ENCODE measurements around the gene JAG1.

The JAG1 gene

DNA sequence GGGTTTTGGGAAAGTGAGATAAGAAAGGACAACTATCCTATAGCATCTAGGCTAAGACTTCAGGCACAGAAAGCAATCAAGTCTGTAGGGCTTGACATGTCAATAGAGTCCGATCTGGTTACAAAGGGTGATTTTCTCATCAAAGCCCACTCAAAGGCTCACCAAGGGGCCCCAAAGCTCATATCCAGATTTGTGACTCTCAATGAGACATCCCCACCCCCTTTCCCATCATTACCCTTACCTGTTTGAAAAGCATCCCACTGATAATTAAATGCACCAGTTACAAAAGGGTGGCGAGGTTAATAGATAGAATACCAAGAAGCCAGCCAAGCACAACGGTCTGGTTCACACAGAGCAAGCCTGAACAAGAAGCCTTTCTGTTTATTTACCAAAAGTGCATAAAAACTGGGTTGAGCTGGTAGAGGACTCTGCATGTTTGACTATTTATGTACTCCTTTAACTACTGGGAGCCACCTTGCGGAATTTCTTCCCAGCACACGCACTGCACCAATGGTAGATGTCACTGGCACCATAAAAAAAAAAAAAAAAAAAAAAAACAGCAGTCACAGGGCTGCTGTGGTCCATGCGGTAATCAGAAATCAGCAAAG is 6.1 kb downstream of the JAG1 start:
- no peak for FAIRE-seq

DNA sequence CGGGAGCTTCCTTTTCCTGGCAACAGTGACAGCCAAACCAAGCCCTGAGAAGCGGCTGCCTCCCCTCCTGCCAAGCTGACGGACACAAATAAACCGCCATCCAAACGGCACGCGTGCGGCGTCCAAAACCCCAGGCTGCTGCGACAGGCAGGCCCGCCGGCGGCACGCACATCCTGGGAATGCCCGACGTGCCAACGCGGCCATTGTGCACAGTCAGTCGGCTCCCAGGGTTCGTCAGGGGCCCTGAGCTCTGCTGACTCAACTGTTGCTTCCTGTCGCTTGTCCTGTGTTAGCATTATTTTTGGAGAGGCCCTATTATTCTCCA is 6.8 kb downstream of the JAG1 start:
- FAIRE-seq = no peak

DNA sequence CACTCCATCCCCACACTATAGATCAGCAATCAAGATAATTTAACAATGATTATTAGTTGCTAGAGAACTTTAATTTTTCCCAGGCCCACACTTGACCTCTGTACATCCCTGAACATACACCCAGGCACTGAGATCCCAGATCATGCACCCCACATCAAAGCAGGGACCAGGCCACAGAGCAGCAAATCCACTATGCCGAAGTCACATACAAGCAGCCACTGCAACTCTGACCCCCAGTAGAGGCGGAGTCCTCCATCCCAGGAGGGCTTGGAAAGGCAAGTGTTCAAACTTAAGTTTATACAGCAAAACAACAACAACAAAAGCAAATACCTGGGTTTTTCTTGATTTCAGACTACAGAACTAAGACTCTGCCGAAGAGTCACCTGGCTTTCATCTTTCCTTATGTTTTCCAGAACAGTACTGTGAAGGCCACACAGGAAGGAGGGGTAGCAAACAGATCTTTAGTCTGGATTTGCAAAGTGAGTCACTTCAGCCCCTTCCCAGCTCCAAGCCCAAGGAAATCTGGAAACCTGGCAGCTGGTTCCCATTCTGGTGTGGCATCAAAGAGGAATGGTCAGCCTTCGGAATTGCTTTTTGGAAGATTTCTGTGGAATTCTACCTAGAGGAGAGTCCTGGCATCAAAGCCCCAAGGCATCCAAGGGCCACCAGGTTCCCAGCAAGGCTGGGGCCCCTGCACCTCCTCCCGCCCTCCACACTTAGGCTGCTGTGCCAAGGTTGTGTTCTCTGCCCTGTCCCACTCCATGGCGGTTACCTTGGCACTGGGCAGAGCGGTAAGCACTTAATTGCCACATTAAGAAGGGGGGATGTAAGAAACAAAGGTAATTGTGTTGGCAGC is 7.3 kb downstream of the JAG1 start:
- FAIRE-seq = no peak

DNA sequence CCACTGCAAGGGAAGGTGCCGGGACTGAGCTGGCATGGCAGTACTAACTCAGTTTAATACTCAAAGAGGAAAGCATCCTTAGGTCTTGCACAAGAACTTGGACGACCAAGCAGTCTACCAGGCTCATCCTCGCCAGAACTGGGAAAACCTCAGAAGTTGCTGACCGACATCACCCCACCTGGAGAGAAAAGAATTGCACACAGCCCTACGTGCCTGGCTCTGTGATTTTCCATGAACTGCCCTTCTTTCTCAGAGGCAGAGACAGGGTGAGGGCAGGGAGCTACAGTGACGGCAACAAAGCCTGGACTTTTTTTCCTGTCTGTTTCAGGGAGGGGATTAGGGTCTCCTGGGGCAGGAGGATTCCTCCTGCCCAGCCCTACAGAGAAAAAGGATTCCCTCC is 8.0 kb downstream of the JAG1 start:
- no peak for FAIRE-seq

DNA sequence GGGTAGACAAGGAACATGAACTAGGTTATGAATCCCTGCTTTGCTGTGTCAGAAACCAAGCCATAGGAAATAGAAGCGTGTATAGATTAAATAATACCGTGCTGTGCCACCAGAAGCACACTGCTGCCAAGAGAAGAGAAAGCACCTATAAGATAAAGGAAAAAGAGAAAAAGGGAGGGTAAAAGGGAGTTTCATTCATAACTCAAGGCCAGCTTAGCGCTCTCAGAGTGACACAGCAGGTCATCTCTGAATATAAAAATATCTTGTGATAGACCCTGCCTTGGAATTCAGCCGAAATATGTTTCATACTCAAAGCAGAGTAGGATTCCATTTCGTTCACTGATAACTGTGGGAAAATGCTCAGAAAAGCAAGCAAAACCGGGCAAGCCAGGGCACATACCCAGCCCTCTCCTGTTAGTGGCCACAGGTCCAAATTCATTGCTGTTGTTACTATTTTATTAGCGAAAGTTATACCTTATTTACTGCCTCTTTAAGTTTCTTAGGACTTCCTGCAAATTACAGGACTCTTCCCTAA is 8.7 kb downstream of the JAG1 start:
- no peak for FAIRE-seq

DNA sequence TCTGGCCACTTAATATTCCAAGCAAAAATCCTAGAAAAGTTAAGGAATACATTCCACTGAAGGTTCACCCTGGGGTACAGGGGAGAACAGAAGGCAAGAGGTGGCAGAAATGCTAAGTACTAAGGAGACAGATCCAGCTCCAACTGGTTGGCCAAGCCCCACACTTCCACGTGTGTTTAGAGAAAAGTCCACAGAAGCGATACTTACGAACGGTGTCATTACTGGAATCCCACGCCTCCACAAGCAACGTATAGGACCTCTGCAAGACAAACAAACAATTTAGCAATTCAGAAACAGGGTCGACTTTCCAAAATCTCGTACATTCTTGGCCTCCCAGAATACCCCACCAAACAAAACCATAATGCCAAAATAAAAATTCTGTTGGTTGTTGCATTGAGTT is 10.0 kb downstream of the JAG1 start:
- FAIRE-seq = no peak

DNA sequence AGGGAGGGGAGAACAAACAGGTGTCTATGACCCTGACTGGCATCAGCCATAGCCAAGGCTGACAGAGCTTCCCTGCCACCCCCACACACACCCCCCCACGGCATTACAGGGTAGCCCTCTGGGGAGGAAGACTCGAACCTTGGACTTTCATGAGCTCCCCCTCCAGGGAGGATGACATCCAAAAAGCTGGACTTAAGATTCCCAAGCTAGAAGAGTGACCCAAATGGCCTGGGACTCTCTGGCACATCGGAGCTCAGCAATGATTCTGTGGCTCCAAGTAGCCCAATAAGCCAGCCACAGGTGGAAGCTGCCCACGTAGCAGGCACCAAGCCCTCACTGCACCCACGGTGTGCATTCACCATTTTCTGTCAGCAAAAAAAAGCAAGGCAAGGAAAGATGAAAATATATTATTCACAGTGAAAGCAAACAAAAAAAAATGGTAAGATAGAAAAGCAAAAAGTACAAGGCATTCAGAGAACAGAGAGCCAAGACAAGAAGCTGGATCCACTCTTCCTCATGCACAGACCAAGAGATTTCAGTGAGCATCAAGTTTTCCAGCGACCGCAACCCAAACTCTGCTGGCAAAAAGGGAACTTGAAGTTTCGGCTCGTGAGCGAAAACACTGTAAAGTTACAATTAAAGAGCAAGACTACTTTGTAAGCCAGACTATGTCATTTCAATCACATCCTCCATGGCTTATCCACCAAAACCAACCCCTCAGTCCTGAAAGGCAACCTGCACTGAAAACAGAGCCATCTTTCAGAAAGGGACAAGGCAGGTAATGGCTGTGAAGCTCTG is 10.9 kb downstream of the JAG1 start:
- FAIRE-seq = no peak

DNA sequence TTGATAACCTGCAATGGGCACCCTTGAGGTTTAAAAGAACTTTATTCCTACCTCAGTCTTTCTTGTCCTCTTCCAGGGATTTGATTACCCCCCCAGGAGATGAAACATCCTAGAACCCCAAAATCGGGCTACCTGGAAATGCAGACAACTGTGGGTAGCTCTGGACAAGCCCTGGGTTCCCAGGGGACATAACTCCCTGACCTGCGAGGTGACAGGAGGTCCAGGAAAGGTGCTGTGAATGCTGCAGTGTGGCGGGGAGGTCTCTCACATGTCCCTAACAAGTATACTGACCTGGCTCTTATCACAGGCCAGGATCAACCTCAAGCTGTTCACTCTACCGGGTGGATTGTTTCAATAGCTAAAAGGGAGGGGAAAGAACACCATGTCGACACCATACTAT is 11.6 kb downstream of the JAG1 start:
- no peak for FAIRE-seq

DNA sequence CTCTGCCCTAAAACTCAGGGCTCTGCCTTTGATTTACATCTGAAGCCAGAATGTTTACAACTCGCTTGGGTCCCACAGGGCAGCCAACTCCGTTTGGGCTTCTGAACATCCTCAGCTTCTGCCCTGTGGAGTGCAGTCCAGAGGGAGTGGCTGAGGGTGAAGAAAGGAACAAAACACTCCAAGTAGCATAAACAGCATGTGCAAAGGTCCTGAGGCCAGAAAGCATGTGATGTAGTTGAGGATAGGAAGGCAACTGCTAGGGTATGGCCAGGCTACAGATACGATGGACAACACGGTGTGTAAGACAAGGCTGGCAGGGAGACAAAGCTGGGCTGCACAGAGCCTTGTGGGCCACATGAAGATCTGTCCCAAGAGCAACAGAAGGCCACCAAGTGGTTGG is 12.5 kb downstream of the JAG1 start:
- no peak for FAIRE-seq

DNA sequence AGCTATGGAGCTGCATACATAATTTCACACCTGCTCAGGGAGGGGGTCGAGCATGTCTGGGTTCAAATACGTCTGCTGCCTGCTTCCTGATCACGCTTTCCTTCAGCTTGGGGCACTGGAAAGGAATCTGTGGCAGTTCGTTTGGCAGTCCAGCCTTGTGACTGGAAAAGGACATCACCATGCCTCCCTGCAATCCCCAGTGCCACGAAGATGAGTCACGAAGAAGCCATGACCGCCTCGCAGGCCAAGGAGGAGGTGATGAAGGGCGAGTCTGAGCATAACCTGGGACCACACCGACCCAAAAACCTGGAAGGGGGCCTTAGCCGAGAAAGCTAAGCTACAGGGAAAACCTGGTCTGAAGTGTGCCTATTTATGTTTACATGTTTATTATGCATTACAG is 13.1 kb downstream of the JAG1 start:
- FAIRE-seq = no peak

DNA sequence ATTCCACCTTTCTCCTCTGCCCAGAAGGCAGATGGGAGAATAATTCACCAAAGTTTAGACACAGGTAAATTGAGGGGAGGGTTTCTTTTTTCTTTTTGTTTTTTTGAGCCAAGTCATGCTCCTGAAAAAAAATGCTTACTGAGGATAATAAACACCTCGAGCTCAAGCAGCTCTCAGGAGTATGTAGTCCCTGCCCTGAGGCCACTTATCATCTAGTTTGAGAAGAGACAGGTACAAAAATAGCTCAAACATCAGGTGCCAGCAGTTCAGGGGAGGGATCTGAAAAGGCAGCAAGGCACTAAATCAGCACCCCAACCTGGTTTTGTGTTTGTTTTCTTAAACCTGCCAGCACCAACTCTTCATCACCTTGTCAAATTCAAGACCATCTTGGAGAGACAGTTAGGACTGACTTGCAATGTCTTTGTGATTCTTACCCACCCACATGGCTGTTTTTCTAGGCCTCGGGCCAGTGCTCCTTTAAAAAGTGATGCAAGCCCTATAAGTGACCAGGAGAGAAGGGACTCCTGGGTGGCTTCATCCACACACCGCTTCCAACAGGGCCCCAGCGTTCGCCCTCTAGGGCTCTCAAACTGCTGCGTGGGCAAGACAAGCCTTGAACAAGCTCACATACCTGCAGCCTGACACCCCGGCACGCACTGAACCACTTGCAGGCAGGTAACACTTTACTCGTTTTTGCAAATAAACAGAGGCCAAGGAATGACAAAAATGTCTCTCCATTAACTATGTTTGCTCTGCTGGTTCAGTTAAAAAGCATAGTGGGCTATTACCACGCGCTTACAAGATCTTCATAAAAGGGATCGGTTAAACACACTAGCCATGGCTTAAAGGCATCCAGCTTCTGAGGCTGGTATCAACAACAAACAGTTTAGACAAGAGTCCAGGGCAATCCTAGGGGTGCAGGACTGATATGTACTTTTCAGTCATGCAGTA is 13.9 kb downstream of the JAG1 start:
- no peak for FAIRE-seq

DNA sequence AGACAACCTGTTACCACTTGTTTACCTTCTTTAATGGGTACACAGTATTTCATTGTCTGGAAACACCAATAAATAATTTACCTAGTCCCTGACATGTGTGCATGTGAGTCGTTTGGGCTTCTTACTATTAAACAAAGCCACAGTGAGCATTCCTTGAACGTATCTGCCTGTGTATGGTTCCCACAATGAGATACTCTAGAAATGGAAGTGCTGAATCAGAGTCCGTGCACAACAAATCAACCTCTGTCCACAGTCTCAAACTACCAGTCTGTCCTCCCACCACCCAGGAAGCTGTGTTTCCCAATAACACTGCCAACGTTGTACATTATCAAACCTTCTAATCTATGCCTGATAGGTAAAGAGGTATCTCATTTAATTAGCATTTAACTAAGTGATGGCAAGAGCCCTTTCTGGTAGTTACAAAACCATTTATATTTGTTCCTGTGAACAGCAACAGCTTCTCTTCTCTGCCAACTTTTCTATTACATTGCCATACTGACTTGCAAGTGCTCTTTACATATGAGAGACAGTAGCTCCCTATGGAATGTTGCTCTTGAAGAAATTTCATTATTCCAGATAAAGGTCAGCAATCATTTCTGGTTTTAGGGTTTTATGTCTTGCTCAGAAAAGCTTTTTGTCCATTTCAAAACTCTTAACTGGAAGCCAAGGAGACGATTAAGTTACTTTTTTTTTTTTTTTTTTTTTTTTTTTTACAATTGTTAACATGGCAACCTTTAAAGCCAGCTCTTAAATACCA is 14.7 kb downstream of the JAG1 start:
- no peak for FAIRE-seq

DNA sequence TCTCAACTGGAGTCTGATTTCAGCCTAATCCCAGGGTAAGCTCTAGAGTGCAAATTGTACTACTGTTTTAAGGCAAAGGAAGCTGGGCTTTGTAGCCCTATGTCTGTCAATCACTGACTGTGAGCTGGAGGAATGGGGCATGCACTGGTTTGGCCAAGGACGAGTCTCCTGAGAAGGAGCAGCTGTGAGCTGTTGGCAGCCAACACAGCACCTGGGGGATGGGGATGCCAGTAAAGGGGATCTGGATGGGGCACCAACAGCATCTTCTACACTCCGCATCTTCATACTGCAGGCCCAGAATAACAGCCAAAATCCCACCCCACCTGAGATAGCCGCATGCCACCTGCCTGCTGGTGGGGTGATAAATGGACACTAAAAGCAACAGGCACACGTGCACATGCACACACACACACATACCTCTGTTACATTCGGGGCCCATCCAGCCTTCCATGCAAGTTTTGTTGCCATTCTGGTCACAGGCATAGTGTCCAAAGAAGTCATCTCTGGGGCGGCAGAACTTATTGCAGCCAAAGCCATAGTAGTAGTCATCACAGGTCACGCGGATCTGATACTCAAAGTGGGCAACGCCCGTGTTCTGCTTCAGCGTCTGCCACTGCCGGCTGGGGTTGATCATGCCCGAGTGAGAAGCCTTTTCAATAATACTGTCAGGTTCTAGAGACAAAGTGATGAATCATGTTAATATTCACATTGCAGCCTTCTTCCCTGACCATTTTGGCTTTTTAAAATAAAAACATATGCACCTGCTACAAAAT is 15.6 kb downstream of the JAG1 start:
- FAIRE-seq = no peak

DNA sequence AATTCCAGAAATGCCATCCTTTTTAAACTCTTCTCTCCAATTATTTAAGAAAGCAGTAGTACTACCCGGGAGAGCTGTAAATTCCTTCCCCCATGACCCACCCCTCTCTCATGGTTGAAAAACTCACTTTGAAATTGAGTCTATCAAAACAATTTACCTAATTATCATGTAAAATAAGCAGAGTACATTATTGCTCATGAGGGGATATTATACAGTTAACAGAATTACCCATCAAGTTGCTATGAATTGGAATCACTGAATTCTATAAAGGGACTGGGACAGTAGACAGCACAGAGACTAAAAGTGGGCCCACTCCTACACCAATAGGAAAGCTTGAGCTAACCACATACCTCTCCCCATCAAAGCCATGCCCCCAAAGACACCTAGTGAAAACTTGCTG is 16.3 kb downstream of the JAG1 start:
- FAIRE-seq = no peak

DNA sequence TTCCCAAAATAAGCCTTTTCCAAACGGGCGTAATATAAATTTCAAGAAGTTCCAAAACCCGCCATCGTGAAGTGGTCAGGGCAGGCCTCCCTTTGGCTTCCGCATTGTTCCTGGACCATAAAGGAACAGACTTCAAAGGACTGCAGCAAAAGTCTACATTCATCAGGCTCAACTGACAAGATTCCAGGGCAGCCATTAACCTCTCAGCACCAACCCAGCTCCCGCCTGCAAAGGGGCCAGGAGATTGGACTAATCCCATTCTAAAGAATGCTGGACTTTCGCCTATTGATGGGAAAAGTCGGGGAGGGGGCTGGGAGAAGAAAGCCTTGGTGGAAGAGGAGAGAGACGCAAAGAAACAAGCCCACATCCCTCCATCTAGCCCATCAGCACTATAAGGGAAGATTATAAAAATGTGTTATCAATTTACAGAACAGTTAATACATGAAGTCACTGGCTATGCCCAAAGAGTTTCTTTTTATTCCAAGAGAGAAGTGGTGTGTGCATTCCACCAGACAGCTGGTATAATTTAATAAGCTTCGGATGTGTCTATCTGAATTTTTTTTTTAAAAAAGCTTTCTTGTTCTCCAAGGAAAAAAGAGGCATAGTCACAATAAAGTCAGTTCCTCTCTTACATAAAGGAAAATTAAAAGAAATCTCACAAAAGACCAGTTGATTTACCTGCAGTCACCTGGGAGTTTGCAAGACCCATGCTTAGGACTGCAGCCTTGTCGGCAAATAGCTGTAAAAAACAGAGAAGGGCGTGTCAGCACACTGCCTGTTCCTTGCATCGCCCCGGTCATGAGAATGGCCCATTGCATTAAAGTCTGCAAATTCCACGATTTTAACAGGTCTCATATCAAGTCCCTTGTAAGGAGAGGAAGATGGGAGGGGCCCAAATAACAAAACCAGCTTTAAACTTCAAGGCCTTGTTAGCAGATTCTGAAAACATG is 17.8 kb downstream of the JAG1 start:
- no peak for FAIRE-seq

DNA sequence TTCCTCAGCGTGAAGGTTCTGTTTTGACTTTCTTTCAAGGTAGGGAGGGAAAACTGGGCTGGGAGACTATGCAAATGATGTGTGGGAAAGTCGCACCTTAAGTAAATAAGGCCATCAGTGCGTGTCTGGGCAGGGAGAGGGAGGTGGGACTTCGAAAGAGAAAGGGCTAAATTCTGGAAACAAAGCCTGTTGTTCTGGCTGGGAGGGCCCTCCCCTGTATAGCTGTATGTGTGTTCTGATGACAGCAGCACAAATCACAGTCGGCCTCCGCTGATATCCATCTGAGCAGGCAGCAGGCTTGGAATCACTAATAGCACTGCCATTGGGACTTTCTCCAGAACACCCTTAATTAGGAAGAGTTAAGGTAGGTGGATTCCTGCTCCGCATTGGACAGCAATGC is 19.2 kb downstream of the JAG1 start:
- no peak for FAIRE-seq

DNA sequence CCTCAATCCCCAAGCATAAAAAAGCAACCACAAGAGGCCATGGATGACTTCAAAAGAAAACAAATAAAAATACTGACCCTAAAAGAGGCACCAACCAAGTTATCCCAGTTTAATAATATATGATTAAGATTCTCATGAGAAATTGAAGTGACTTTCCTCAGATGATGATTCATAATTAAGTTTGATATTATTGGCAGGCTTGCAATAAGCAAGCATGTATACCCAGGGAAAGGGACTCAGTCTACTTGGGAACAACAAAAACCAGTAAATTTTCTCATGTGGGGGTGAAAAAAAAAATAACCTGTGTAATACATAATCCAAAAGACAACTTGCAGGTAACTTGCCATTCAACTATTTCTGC is 19.6 kb downstream of the JAG1 start:
- no peak for FAIRE-seq

DNA sequence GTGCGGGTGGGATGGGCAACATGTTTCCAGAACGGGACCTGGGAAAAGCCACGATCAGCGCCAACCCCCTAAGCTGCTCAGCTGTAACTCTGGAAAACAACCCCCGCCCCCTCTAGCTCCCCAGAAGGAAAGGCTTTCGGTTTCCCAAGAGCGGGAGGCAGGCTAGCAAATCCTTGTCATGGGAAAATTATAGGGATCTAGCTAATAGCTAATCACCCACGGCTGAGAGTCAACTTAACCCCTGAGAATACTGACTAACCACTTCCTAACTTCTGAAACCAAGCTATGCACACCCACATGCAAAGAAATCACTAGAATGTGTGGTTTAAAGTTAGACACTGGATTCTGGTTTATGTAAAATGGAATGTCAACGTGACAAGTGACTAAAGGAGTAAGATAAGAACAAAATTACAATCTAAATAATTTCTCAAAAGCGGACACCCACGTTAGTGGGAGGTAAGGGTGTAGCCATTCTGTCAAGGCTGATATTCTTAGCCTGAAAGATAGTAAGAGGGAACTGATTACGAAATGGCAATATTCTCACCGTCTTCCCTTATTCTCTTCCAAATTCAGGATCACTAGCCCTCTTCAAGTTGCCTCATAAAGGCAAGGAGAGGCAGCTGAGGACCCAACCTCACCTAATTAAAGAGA is 20.1 kb downstream of the JAG1 start:
- FAIRE-seq = no peak

DNA sequence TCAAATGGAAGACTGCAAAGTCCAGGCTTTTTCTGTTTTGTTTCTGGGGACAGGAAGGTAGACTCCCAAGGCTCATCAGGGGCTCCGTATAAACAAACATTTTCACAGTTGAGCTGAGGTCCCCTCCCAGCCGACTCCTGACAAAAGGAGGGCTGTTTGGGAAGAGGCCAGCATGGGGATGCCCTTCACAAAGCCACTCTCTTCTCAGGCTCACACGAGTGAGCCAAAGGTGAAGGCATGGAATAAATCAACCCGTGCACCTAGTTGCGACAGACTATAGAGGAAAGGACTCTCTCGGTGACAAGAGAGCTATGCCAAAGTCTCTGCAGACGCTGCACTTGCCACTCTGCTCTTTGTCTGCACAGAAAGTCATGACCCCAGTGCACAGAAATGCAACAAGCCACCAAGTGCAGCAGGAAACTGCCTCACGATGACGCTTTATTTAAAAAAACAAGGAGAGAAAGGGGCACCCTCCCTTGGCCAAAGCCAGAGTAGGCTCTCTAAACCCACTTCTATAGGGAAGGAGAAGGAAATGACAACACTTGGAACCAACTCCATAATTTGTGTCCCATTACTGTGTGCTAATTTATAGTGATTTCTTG is 21.0 kb downstream of the JAG1 start:
- no peak for FAIRE-seq

All from endometrium (tissue), 2 donors.